Kidney epithelial cell (primary cell): ENCODE data around the gene RAI1. TPM values are rescaled to one million over a fixed set of nuclear protein-coding genes. Genes with fewer than 3 reads are reported as not detected.

ENCODE experiments used
- DNase-seq: peaks from one replicate; pipeline ENCODE4 v3.0.0-alpha.2; 2010; ENCODE audit warnings: low read depth
- H3K27me3 ChIP-seq: 2 replicates; pipeline ENCODE4 v1.6.0; 2011; ENCODE audit warnings: low read length; ENCODE audit not compliant: control insufficient read depth, insufficient read depth
- H3K36me3 ChIP-seq: 2 replicates; pipeline ENCODE4 v1.5.1; 2011; ENCODE audit warnings: low read length; ENCODE audit not compliant: control insufficient read depth, insufficient read depth
- H3K4me3 ChIP-seq: 2 replicates; pipeline ENCODE4 v1.5.1; 2011; ENCODE audit warnings: low read depth, mild to moderate bottlenecking, control low read depth, low read length
- CTCF ChIP-seq: IDR thresholded peaks from 2 replicates; pipeline ENCODE4 v1.5.1; 2011; ENCODE audit warnings: mild to moderate bottlenecking, moderate library complexity, low read length, control low read depth, inconsistent platforms; ENCODE audit not compliant: insufficient read depth, poor library complexity, severe bottlenecking
- total RNA-seq: library from RNA; depleted of rRNA; stranded (reverse); fragments of >200 nt; gene quantifications from 2 replicates; pipeline ENCODE4 v1.2.3, GENCODE V29; 2015

The RAI1 gene
- total RNA-seq, 1 donor from 2014 or later, result 31.3 TPM

DNA sequence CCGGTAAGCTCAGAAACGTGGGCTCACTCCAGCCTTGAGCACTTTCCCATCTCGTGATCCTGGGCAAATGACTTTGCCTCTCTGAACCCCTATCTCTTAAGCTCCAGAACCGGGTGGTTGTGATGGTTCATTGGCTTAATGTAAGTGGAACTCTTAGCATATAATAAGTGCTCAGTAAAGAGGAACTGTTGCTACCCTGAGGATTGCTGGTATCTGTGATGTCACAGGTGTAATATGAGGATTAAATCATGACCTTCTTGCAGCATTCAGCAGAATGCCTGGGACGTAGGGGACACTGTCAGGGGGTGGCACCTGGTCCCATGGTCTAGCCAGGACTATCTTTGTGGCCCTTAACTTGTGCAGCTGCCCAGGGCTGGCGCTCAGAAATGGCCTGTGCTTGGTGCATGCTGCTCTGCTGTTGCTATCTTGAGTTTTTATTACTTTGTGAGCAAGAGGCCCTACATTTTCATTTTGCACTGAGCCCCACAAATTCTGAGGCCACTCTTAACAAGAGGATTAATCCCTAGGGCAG is 86.7 kb downstream of the RAI1 start:
- Histone ChIP-seq H3K4me3 (no peak overlapping the region), H3K36me3 (no peaks in the 10 kb centered on the region), H3K27me3 (no peaks in the 10 kb centered on the region)
- TF ChIP-seq CTCF, result no peak
- DNase-seq, result no peak

GRCh38 chr17:17768424-17769088 is 87.3 kb downstream of the RAI1 start:
- DNase-seq, result no peak
- no peak overlapping the region for H3K4me3 ChIP-seq
- no peaks in the 10 kb centered on the region for H3K27me3 ChIP-seq
- TF ChIP-seq CTCF, result no peak
- no peaks in the 10 kb centered on the region for H3K36me3 ChIP-seq

DNA sequence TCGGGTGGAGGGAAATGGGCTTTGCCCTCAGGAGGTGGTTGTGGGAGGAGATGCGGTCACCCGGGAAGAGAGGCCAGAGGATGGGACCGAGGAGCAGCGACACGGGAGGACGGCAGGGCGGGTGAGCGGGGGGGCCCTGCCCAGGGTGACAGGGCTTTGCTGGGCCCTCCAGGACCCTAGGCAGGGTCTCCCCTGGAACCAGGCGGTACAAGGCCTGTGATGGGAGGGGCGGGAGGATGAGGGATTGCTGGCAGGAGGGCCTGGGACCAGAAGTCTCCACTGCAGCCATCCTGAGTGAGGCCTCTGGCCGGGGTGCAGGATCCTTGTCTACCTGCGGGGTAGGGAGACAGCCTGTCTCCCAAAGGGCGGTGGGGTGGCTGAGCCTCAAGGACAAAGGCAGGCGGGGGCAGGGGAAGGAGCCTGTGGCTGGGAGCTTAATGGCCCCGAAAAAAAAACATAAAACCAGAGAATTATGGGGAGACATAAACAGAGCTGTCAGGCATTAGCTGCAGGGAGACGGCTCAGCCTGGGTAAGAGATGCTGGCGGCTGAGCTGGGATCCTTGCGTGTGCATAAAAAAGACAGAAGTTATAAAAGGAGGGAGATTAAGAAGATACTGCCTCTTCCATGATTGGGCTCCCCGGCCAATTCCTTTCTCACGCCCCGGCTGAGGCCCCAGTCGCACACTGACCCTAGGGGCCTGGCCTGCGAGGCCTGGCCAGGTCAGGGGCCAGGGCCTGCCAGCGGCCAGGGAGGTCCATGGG is 88.8 kb downstream of the RAI1 start:
- H3K4me3 ChIP-seq, result no peak overlapping the region
- H3K27me3 ChIP-seq, result no peaks in the 10 kb centered on the region
- TF ChIP-seq CTCF, result no peak
- no peak for DNase-seq
- H3K36me3 ChIP-seq, result no peaks in the 10 kb centered on the region

- no peak overlapping the region for H3K4me3 ChIP-seq
- H3K27me3 ChIP-seq, result no peaks in the 10 kb centered on the region
- TF ChIP-seq CTCF, result no peak
- H3K36me3 ChIP-seq, result no peaks in the 10 kb centered on the region
- no peak for DNase-seq
Measured at GRCh38 chr17:17770632-17771044, 89.4 kb downstream of the RAI1 start.

GRCh38 chr17:17771498-17772201 is 90.4 kb downstream of the RAI1 start:
- Histone ChIP-seq H3K36me3 (no peaks in the 10 kb centered on the region), H3K4me3 (no peak overlapping the region), H3K27me3 (no peaks in the 10 kb centered on the region)
- DNase-seq, result no peak
- TF ChIP-seq CTCF, result no peak
